DND-41 (cell line): Measurements from ENCODE around the gene DISC1.

Experiments
- CTCF ChIP-seq: IDR thresholded peaks from 2 replicates; pipeline ENCODE4 v1.5.1; 2012; ENCODE audit warnings: borderline replicate concordance, low read length, moderate library complexity, mild to moderate bottlenecking; ENCODE audit not compliant: poor library complexity, severe bottlenecking; ENCODE audit errors: extremely low read depth
- EZH2 ChIP-seq: IDR thresholded peaks from 3 replicates; pipeline ENCODE4 v1.6.1; 2012; ENCODE audit warnings: borderline replicate concordance, low read depth, mild to moderate bottlenecking, moderate library complexity, low read length, inconsistent platforms; ENCODE audit not compliant: severe bottlenecking

GRCh38 chr1:232012773-232013386 is 386.3 kb downstream of the DISC1 start:
- TF ChIP-seq CTCF, result no peak
- TF ChIP-seq EZH2, result no peak
